SU-DHL-6 (cell line): Measurements from ENCODE around the gene CPA3.

Source experiments
- EZH2phosphoT487 ChIP-seq: fragments of 200-600 bp; sonication (generic), shearing (Covaris generic); conservative IDR thresholded peaks from 2 replicates; pipeline ENCODE4 v1.6.1; 2018; ENCODE audit warnings: mild to moderate bottlenecking, antibody characterized with exemption, low read length, moderate library complexity, mixed read lengths
- TF ChIP-seq, protein P1 (sequence below): fragments of 200-600 bp; sonication (generic); IDR thresholded peaks from one replicate; pipeline ENCODE4 v1.5.1; 2017; ENCODE audit warnings: antibody characterized with exemption, mild to moderate bottlenecking, low read length, moderate library complexity; ENCODE audit not compliant: insufficient read depth, poor library complexity, severe bottlenecking

DNA sequence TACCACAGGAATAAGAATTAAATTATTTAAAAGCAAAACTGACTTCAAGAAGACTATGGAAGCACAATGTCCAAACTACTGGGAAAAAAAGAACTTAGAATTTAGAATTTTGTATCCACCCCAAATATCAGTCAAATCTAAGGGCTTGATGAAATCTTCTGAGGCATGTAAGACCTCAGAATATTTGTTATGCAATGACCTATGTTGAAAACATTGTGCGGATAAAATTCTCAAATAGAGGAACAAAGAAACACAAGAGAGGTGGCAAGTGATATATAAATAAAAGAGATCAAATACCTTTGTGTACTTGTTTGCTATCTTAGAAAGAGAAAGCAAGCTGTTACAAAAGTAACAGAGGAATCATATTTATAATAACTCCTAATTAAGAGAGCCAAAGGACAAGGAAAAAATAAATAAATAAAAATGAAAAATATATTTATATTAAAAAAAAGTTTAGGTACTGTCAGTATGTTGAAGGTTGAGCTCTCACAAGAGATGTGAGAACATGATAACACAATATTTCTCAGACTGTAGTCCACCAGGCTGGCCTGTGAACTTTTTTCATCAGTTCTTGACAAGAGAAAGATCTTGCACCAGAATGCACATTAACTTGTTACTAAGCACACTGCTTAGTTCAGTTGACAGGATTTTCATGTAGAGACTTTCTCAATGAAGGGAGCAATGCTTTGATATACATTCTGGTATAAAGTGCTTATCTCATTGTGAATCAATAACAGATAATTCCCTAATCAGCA lies 50.0 kb downstream of the CPA3 start:
- TF ChIP-seq, protein P1, sequence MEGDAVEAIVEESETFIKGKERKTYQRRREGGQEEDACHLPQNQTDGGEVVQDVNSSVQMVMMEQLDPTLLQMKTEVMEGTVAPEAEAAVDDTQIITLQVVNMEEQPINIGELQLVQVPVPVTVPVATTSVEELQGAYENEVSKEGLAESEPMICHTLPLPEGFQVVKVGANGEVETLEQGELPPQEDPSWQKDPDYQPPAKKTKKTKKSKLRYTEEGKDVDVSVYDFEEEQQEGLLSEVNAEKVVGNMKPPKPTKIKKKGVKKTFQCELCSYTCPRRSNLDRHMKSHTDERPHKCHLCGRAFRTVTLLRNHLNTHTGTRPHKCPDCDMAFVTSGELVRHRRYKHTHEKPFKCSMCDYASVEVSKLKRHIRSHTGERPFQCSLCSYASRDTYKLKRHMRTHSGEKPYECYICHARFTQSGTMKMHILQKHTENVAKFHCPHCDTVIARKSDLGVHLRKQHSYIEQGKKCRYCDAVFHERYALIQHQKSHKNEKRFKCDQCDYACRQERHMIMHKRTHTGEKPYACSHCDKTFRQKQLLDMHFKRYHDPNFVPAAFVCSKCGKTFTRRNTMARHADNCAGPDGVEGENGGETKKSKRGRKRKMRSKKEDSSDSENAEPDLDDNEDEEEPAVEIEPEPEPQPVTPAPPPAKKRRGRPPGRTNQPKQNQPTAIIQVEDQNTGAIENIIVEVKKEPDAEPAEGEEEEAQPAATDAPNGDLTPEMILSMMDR: no peak
- TF ChIP-seq EZH2phosphoT487: no peak
